Measurements from ENCODE around the gene LHX4. TPM values are rescaled to one million over a fixed set of nuclear protein-coding genes. Genes with fewer than 3 reads are reported as not detected.

The LHX4 gene
- total and polyA plus RNA-seq, 2 of the 13 experiments (the other 11 are each of a cell fraction or from before 2014, with no cell fraction given) = 0.03 to 0.07 TPM

DNA sequence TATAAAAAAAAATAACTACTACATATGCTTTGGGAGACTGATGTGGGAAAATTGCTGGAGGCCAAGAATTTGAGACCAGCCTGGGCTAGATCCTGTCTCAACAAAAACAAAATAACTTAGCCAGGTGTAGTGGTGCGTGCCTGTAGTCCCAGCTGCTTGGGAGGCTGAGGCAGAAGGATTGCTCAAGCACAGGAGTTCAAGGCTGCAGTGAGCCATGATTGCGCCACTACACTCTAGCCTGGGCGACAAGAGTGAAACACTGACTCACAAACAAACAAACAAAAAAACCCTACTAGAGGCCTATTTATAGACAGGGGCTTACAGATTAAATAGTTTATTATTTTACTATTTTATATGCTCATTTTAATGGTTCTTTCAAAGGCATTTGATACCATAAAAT lies 80.0 kb downstream of the LHX4 start (continued):
- TF ChIP-seq ZNF552 (CRISPR knock-in tag; IDR thresholded peaks at IDR 0.05; ENCODE audit: borderline replicate concordance) (no peak), YY1 (IDR thresholded peaks at IDR 0.05; ENCODE audit: insufficient read depth, insufficient replicate concordance, low read depth, low read length) (no peak), ZNF841 (CRISPR knock-in tag; IDR thresholded peaks at IDR 0.05; ENCODE audit: borderline replicate concordance) (no peak), ZNF83 (CRISPR knock-in tag; IDR thresholded peaks at IDR 0.05; ENCODE audit: borderline replicate concordance) (no peak), SALL1 (CRISPR knock-in tag; IDR thresholded peaks at IDR 0.05) (peak; percentile 45; the same call in 1 of the 2 replicates), ZNF547 (CRISPR knock-in tag; IDR thresholded peaks at IDR 0.05) (no peak), NKX3-1 (CRISPR knock-in tag; IDR thresholded peaks at IDR 0.05) (no peak), FOXP1 (IDR thresholded peaks at IDR 0.05) (no peak), FOXP1 (CRISPR knock-in tag; IDR thresholded peaks at IDR 0.05) (peak; percentile 87), FOXK2 (IDR thresholded peaks at IDR 0.05) (no peak), ZNF232 (CRISPR knock-in tag; IDR thresholded peaks at IDR 0.05; ENCODE audit: borderline replicate concordance) (no peak), ZBTB42 (CRISPR knock-in tag; IDR thresholded peaks at IDR 0.05) (no peak), ZNF674 (CRISPR knock-in tag; IDR thresholded peaks at IDR 0.05; ENCODE audit: low read depth) (no peak), TOE1 (CRISPR knock-in tag; IDR thresholded peaks at IDR 0.05) (no peak), THAP11 (CRISPR knock-in tag; IDR thresholded peaks at IDR 0.05) (0 out of 2 replicates have a peak, but pooled peaks have one; percentile 14), NR2F1 (CRISPR knock-in tag; IDR thresholded peaks at IDR 0.05) (0 out of 4 replicates have a peak, but pooled peaks of 1 of the 2 experiments have one; percentile 26), SRSF1 (optimal IDR thresholded peaks at IDR 0.05; ENCODE audit: low read depth, low read length) (no peak), ZNF644 (CRISPR knock-in tag; IDR thresholded peaks at IDR 0.05; ENCODE audit: low read depth) (0 out of 2 replicates have a peak, but pooled peaks have one; percentile 15), CEBPB (IDR thresholded peaks at IDR 0.05; ENCODE audit: borderline replicate concordance, low read depth, low read length) (peak; percentile 95), HNF4A (CRISPR knock-in tag; IDR thresholded peaks at IDR 0.05) (peak; percentile 55), RARG (CRISPR knock-in tag; IDR thresholded peaks at IDR 0.05; ENCODE audit: low read depth) (no peak), CCDC6 (CRISPR knock-in tag; IDR thresholded peaks at IDR 0.05) (no peak), CAMTA2 (CRISPR knock-in tag; IDR thresholded peaks at IDR 0.05; ENCODE audit: borderline replicate concordance) (no peak), RXRA (CRISPR knock-in tag; IDR thresholded peaks at IDR 0.05) (peak; percentile 27; the same call in 1 of the 2 replicates), PITX1 (CRISPR knock-in tag; IDR thresholded peaks at IDR 0.05) (no peak), CEBPG (CRISPR knock-in tag; IDR thresholded peaks at IDR 0.05) (peak; percentile 90)
- TF ChIP-seq, protein P1, sequence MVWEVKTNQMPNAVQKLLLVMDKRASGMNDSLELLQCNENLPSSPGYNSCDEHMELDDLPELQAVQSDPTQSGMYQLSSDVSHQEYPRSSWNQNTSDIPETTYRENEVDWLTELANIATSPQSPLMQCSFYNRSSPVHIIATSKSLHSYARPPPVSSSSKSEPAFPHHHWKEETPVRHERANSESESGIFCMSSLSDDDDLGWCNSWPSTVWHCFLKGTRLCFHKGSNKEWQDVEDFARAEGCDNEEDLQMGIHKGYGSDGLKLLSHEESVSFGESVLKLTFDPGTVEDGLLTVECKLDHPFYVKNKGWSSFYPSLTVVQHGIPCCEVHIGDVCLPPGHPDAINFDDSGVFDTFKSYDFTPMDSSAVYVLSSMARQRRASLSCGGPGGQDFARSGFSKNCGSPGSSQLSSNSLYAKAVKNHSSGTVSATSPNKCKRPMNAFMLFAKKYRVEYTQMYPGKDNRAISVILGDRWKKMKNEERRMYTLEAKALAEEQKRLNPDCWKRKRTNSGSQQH (CRISPR knock-in tag; IDR thresholded peaks at IDR 0.05; ENCODE audit: low read depth) = no peak
- TF ChIP-seq, protein P2, sequence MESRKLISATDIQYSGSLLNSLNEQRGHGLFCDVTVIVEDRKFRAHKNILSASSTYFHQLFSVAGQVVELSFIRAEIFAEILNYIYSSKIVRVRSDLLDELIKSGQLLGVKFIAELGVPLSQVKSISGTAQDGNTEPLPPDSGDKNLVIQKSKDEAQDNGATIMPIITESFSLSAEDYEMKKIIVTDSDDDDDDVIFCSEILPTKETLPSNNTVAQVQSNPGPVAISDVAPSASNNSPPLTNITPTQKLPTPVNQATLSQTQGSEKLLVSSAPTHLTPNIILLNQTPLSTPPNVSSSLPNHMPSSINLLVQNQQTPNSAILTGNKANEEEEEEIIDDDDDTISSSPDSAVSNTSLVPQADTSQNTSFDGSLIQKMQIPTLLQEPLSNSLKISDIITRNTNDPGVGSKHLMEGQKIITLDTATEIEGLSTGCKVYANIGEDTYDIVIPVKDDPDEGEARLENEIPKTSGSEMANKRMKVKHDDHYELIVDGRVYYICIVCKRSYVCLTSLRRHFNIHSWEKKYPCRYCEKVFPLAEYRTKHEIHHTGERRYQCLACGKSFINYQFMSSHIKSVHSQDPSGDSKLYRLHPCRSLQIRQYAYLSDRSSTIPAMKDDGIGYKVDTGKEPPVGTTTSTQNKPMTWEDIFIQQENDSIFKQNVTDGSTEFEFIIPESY (CRISPR knock-in tag; IDR thresholded peaks at IDR 0.05) = peak; percentile 67; the same call in 1 of the 2 replicates
- TF ChIP-seq, protein P3, sequence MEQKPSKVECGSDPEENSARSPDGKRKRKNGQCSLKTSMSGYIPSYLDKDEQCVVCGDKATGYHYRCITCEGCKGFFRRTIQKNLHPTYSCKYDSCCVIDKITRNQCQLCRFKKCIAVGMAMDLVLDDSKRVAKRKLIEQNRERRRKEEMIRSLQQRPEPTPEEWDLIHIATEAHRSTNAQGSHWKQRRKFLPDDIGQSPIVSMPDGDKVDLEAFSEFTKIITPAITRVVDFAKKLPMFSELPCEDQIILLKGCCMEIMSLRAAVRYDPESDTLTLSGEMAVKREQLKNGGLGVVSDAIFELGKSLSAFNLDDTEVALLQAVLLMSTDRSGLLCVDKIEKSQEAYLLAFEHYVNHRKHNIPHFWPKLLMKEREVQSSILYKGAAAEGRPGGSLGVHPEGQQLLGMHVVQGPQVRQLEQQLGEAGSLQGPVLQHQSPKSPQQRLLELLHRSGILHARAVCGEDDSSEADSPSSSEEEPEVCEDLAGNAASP (CRISPR knock-in tag; IDR thresholded peaks at IDR 0.05; ENCODE audit: borderline replicate concordance) = no peak
- TF ChIP-seq, protein P4, sequence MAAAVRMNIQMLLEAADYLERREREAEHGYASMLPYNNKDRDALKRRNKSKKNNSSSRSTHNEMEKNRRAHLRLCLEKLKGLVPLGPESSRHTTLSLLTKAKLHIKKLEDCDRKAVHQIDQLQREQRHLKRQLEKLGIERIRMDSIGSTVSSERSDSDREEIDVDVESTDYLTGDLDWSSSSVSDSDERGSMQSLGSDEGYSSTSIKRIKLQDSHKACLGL (CRISPR knock-in tag; IDR thresholded peaks at IDR 0.05) = no peak
